GM10266 (cell line): Measurements from ENCODE around the gene TFIP11.

Experiments
- DNase-seq: peaks from one replicate; pipeline ENCODE4 v3.0.0; 2012; ENCODE audit errors: extremely low spot score
- TF ChIP-seq, protein P1 (sequence below): IDR thresholded peaks from 2 replicates; pipeline ENCODE4 v1.5.1; 2012; ENCODE audit warnings: mild to moderate bottlenecking, low read depth; ENCODE audit not compliant: control insufficient read depth, insufficient read depth; ENCODE audit errors: missing control alignments

Gene TFIP11

DNA sequence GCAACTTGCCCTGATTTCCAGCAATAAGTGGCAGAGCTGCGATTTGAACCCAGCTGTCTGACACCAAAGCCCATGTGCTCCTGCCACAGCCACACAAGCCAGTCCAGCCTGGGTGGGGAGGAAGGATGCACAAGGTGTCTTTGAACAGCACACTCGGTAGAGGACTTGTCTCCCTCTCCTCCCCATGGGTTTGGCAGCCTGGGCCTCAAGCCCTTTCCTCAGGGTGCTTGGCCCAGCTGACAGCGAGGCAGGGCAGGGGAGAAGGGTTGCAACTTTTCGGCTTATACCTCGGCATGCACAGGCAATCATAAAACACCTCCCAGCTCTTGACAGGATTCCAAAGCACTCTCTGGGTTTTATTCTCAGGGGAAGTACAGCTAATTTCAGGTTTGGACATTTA lies 63.9 kb downstream of the TFIP11 start:
- TF ChIP-seq, protein P1, sequence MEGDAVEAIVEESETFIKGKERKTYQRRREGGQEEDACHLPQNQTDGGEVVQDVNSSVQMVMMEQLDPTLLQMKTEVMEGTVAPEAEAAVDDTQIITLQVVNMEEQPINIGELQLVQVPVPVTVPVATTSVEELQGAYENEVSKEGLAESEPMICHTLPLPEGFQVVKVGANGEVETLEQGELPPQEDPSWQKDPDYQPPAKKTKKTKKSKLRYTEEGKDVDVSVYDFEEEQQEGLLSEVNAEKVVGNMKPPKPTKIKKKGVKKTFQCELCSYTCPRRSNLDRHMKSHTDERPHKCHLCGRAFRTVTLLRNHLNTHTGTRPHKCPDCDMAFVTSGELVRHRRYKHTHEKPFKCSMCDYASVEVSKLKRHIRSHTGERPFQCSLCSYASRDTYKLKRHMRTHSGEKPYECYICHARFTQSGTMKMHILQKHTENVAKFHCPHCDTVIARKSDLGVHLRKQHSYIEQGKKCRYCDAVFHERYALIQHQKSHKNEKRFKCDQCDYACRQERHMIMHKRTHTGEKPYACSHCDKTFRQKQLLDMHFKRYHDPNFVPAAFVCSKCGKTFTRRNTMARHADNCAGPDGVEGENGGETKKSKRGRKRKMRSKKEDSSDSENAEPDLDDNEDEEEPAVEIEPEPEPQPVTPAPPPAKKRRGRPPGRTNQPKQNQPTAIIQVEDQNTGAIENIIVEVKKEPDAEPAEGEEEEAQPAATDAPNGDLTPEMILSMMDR: no peak
- no peak for DNase-seq

DNA sequence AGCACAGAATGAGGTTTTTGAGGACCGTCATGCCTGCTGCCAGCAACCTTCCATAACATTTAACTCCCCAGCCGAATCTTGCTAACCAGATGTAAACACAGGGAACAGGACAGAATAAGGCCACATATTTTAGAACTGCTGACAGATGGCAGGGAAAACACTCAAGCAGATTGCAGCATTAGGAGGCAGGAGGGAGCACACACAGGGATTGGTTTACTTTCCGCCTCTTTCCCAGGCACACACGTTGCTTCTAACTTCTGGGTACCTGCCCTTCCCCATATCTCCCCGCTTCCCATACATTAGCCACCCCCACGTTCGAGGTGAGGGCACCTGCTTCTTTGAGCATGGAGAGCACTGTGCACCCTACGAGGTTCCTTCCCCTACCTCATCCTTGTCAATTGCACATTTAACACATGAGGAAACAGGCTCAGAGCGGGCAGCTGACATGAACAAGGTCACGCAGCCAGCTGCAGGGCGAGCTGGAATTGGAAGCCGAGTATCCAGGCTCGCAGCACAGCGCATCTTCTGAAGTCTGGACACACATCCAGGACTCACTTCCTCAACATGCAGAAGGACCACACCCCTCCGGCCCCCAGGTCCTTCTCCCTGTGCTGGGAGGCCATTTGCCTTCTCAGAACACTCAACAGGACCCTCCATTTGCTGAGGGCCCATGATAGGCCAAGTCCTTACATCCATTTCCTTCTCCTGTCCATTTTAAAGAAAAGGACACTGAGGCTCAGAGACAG lies 64.5 kb downstream of the TFIP11 start:
- DNase-seq: no peak
- TF ChIP-seq, protein P1: no peak

DNA sequence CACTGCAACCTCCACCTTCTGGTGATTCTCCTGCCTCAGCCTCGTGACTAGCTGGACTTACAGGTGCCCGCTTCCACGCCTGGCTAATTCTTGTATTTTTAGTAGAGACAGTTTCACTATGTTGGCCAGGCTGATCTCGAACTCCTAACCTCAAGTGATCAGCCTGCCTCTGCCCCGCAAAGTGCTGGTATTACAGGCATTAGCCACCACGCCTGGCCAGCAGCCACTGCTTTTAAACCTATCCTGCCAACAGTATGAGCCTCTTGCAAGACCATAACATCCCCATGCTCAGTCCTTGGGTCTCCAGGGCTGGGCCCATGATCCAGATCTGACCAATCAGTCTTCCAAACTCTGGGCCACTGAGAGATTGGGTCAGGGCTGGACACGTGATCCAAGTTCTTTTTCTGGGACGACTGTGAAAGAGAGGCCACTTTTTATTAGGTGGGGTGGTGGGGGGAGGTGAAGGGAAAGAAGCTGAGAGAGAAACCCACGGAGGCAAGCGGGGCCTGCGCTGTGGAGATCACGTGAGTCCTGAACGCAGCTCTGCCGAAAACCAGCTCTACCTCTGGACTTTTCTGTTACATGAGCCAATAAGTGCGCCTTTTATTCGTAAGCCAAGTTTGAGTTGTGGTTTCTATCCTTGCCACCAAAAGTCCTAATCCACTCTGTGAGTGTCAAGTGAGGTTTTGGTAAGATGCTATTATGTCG lies 65.3 kb downstream of the TFIP11 start:
- DNase-seq: no peak
- TF ChIP-seq, protein P1: no peak

DNA sequence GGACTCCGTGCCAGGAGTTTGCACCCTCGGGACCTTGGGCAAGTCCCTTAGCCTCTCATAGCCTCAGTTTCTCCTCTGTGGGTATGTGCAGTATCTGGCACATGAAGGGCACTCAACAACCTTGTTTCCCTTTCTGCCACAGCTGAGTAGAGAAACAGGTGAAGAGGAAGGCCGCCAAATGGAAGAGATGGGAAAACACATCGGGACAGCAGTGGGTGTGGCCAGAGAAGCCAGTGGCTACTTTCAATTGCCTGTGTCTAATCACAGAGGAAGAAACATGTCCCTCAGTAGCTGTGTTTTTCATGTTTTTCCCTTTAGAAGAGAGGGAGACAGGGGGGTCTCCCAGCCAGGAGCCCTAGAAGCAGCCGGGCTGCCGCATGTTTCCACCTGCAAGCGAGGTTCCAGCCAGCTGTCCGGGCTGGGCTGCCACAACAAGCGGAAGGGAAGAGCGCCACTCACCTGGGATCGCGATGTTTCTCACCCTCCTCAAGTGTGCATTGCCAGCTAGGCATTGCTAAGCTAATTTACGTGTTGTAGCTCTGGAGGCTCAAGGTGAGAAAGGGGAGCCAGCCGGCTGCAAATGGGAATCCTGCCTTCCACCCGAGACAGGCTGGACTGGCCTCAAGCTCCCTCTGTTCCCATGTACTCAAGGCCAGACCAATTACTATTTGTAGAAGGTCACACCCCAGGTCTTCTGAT lies 66.5 kb downstream of the TFIP11 start:
- TF ChIP-seq, protein P1: no peak
- no peak for DNase-seq

DNA sequence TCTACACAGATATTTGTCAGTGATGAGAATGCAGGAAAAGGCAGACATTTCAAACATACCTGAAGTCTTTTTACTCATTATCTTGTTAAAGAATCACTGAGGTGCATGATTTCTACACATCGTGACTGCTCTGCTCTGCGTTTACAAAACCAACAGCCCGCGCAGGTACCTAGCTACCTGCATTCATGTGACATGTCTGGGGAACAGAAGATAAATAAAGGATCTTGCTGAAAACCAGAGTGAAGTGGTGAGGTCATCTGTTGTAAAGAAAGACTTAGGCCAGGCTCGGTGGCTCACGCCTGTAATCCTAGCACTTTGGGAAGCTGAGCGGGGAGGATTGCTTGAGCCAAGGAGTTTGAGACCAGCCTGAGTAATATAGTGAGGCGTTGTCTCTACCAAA lies 67.5 kb downstream of the TFIP11 start:
- no peak for DNase-seq
- TF ChIP-seq, protein P1: no peak

DNA sequence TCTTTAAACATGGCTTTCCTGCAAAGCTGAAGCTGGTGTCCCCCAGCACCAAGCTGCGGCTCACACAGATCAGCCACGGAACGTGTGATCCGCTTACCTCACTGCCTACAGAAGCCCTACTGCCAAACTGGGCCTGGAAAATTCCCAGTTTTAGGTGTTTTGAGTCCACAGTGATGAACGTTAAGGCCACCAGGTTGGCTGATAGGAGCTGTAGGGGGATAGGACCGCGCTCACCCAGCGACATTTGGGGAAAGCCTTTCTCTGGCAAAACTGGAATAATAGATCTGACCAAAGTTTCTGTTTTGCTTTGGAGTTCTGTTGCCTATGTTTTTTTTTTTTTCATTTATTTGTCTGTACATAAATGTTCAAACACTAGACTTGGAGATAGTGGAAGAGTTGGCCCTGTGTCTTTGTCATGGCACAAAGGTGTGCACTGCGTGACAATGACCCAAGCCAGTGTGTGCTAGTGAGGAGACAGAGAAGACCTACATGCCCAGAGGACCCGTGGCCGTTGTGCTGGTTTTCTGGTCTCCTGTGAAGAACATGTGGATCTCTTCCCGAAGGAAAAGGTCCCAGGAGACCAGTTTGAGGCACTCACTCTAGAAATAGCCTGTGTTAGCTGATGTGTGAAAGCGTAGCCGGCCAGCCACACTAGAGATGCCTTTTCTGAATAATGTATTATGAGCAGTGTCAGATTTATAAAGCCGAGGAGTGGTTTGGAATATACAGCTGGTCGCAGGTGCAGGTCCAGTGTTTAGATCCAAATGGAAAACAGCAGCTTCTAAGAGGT lies 68.2 kb downstream of the TFIP11 start:
- no peak for DNase-seq
- TF ChIP-seq, protein P1: no peak
